RKO (cell line): ENCODE data around the gene CTDSPL.

Experiments used
- DNase-seq: peaks from one replicate; pipeline ENCODE4 v3.0.0-alpha.2; 2016; ENCODE audit warnings: low spot score

The CTDSPL gene

GRCh38 chr3:38002940-38003339 is 141.3 kb downstream of the CTDSPL start:
- DNase-seq: no peak

- no peak for DNase-seq
Measured at GRCh38 chr3:38003371-38003816, 141.7 kb downstream of the CTDSPL start.

GRCh38 chr3:38003817-38004414 is 142.2 kb downstream of the CTDSPL start:
- DNase-seq: no peak

- peak; percentile 77 for DNase-seq
Measured at GRCh38 chr3:38004415-38005075, 142.9 kb downstream of the CTDSPL start.

- no peak for DNase-seq
Measured at GRCh38 chr3:38005076-38006020, 143.7 kb downstream of the CTDSPL start.

GRCh38 chr3:38006031-38006430 is 144.4 kb downstream of the CTDSPL start:
- DNase-seq: no peak

- no peak for DNase-seq
Measured at GRCh38 chr3:38006445-38006995, 144.8 kb downstream of the CTDSPL start.

GRCh38 chr3:38007754-38008090 is 146.0 kb downstream of the CTDSPL start:
- no peak for DNase-seq

- no peak for DNase-seq
Measured at GRCh38 chr3:38008191-38008701, 146.6 kb downstream of the CTDSPL start.

GRCh38 chr3:38008971-38009580 is 147.4 kb downstream of the CTDSPL start:
- DNase-seq: no peak

- DNase-seq: no peak
Measured at GRCh38 chr3:38009807-38010591, 148.3 kb downstream of the CTDSPL start.

- DNase-seq: no peak
Measured at GRCh38 chr3:38011111-38011510, 149.4 kb downstream of the CTDSPL start.

GRCh38 chr3:38015485-38015884 is 153.8 kb downstream of the CTDSPL start:
- no peak for DNase-seq

GRCh38 chr3:38015984-38016383 is 154.3 kb downstream of the CTDSPL start:
- no peak for DNase-seq

- DNase-seq: no peak
Measured at GRCh38 chr3:38016410-38016809, 154.7 kb downstream of the CTDSPL start.

GRCh38 chr3:38016847-38017444 is 155.3 kb downstream of the CTDSPL start:
- no peak for DNase-seq

- DNase-seq: no peak
Measured at GRCh38 chr3:38017445-38018295, 156.0 kb downstream of the CTDSPL start.

GRCh38 chr3:38018296-38019266 is 156.9 kb downstream of the CTDSPL start:
- DNase-seq: no peak
